CD1c-positive myeloid dendritic cell (primary cell): ENCODE measurements around the gene LRRC8D.
A peak's percentile ranks its signal among the peaks of the same experiment; 100 is the strongest.

Source experiments
- DNase-seq: peaks from one replicate; pipeline ENCODE4 v3.0.0-alpha.2; 2016; ENCODE audit errors: extremely low spot score

The LRRC8D gene

GRCh38 chr1:89870998-89871397 is 50.2 kb downstream of the LRRC8D start:
- DNase-seq = no peak

GRCh38 chr1:89871768-89872473 is 51.1 kb downstream of the LRRC8D start:
- no peak for DNase-seq

DNA sequence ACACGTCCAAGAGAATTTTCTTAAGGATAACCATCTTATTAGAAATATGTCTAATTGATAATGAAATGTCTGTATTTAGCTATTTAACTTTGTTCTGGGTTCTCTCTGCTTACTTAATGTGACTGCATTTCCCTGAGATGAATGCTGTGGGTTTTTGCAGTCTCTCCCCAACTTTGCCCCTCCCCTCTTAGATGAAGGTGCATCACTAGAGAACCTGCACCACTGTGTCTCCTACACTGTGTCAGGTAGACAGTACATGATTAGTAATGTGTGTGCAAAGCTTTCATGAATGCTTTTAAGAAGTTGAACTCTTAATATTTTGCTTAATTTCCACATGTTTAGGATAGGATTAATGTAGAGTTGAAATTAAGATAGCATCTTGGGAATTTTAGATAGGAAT is 51.7 kb downstream of the LRRC8D start:
- DNase-seq = no peak

DNA sequence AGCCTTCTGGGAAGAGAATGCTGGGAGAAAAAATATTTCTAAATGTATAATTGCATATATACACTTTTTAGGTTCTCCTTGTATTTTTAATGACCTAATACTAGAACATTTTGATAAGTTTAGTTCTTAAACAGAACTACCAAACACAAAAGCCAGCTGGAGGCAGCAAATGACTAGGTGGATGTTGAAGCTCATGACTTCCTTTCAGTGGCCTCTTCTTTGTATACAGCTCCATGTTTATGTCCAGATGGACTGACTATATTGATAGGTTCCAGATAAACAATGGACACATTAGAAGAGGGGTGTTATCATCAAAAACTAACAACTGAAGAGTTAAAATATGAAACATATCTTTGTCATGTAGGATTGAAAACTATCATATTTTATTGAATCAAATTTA is 52.5 kb downstream of the LRRC8D start:
- DNase-seq = no peak

DNA sequence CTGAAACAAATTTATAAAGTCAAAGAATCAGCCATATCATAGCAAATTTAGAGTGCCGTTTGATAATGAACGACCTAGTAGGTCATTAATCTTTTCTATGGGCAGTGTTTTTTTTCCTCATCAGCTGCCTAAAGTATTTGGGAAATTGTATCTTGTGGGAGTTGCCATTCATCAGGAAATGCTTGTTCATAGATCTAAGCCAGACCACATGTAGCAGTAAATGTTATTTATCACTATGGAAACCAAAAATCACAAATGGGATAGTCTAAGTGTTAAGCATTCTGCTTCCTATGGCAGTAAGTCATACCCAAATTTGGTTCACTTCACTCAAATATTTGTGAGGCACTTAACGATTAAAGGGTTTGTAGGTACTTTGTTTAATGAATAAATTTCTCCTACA is 52.9 kb downstream of the LRRC8D start:
- DNase-seq = no peak

GRCh38 chr1:89876463-89876862 is 55.6 kb downstream of the LRRC8D start:
- DNase-seq = no peak

- no peak for DNase-seq
Observed at GRCh38 chr1:89877756-89878155, 56.9 kb downstream of the LRRC8D start.

DNA sequence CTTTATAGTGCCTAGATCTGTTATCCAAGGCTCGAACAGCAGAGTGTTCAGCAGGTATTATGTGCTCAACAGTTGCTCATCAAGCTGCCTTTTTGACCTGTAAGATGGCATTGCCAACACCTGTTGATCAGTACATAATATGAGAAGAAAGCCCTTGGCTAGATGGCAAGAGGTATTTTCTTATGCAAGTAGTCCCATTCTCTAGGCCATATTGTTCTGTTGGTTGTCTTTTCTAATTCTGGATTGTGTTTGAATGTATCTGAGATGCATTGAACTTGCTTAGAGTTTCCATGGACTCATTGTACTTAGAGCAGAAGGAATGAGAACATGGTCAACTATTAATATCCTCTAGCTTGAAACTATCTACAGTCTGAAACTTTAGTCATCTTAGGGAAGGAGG is 57.4 kb downstream of the LRRC8D start:
- DNase-seq = no peak

GRCh38 chr1:89880679-89881078 is 59.8 kb downstream of the LRRC8D start:
- DNase-seq = no peak

- DNase-seq = no peak
Observed at GRCh38 chr1:89881415-89882058, 60.7 kb downstream of the LRRC8D start.

DNA sequence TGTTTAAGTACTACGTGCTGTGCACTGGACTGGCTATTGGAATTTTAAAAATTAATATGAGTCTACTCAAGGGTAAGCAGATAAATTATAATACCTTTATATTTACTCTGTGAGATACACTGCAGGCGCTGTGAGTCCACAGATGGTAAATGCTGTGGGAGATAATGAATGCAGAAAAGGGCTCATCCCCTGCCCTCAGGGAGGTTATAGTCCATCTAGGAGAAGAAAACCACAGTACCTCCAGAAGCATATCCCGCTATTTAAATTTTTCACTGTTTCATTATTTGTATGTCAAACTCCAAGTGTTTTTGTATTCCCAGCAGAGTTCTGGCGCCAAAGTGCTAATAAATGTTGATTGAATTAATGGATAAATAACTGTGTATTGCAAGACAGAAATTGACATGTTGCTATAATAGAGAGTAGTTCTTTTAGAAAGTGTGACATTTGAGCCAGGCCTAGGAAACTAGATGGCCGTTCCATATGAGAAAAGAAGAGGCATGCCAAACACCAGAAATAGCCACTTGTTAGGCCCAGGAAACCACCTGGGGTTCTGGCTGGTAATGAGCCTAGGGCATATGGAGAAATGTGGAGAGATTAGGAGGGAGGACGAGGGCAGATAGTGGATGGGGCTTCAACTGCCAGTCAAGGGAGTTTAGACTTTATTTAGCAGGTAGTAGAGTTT is 61.7 kb downstream of the LRRC8D start:
- no peak for DNase-seq

- no peak for DNase-seq
Observed at GRCh38 chr1:89883030-89883379, 62.2 kb downstream of the LRRC8D start.

GRCh38 chr1:89884718-89885596 is 64.1 kb downstream of the LRRC8D start:
- DNase-seq = no peak

DNA sequence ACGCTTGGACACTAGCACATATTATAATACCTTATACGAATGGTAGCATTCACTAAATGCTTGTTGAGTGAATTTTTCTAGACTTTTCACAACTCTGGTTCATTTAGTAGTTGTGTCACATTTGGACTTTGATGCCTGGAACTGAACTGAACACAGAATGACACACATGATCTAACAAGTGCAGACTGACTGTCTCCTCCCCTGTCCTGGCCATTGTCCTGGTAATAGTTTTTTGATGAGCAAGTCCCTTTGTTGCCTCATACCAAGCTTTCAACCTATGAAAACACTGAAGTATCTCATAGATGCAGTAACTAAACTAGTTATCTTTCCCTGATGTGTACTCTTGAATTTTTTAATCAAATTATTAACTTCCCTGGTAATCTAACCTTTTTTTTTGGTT is 66.4 kb downstream of the LRRC8D start:
- DNase-seq = no peak

- DNase-seq = no peak
Observed at GRCh38 chr1:89887713-89888112, 66.9 kb downstream of the LRRC8D start.

- peak; percentile 21 for DNase-seq
Observed at GRCh38 chr1:89888480-89889322, 67.9 kb downstream of the LRRC8D start.

GRCh38 chr1:89889323-89889615 is 68.4 kb downstream of the LRRC8D start:
- no peak for DNase-seq

- no peak for DNase-seq
Observed at GRCh38 chr1:89890085-89890752, 69.4 kb downstream of the LRRC8D start.

GRCh38 chr1:89892816-89893215 is 72.0 kb downstream of the LRRC8D start:
- DNase-seq = no peak

- DNase-seq = no peak
Observed at GRCh38 chr1:89894210-89895201, 73.7 kb downstream of the LRRC8D start.
